Measurements from ENCODE around the gene LMX1A.

The LMX1A gene

DNA sequence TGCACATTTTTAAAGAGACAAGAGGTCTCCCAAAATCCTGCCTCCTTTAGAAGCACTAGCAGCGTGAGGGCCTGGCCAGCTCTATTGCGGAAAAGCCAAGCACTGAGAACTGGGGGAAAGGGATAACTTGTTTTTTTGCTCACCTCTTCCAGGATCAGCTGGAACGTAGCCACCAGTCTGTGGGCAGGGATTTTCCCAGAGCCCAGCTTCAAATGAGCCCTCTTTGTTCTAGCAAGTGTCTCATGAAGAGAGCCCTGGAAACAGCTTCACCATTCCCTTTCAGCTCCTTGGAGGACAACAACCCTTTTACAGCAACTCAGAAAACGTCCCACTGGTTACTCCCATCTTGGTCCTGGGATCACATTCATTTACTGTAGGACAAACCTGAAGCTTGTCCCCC, 195.4 kb downstream of the LMX1A start:
- no peak for DNase-seq (ENCODE audit: low read depth in 1 of 2, low spot score in 1 of 2)

GRCh38 chr1:165153182-165153581, 203.3 kb downstream of the LMX1A start:
- no peak for DNase-seq (ENCODE audit: low read depth in 1 of 2, low spot score in 1 of 2)
- TF ChIP-seq, protein P1, sequence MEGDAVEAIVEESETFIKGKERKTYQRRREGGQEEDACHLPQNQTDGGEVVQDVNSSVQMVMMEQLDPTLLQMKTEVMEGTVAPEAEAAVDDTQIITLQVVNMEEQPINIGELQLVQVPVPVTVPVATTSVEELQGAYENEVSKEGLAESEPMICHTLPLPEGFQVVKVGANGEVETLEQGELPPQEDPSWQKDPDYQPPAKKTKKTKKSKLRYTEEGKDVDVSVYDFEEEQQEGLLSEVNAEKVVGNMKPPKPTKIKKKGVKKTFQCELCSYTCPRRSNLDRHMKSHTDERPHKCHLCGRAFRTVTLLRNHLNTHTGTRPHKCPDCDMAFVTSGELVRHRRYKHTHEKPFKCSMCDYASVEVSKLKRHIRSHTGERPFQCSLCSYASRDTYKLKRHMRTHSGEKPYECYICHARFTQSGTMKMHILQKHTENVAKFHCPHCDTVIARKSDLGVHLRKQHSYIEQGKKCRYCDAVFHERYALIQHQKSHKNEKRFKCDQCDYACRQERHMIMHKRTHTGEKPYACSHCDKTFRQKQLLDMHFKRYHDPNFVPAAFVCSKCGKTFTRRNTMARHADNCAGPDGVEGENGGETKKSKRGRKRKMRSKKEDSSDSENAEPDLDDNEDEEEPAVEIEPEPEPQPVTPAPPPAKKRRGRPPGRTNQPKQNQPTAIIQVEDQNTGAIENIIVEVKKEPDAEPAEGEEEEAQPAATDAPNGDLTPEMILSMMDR (IDR thresholded peaks at IDR 0.05; ENCODE audit: insufficient read depth, low read length), result no peak
- TF ChIP-seq SPI1 (IDR thresholded peaks at IDR 0.05; ENCODE audit: borderline replicate concordance, low read depth) (no peak), GABPA (IDR thresholded peaks at IDR 0.05; ENCODE audit: low read depth) (no peak), REST (IDR thresholded peaks at IDR 0.05; ENCODE audit: insufficient replicate concordance, low read depth) (no peak)
- H3K27me3 ChIP-seq (ENCODE audit: insufficient read depth, poor library complexity, severe bottlenecking), result peaks cover 5% of the 10 kb centered on the region
- no peak overlapping the region for H3K27ac ChIP-seq (replicated peaks)
- no peak overlapping the region for H3K4me3 ChIP-seq (replicated peaks; ENCODE audit: insufficient read depth, low read length)

More for the DNA sequence above, 195.4 kb downstream of the LMX1A start:
- Histone ChIP-seq H3K27ac (replicated peaks) (no peak overlapping the region), H3K4me3 (replicated peaks; ENCODE audit: insufficient read depth, low read length) (no peak overlapping the region), H3K27me3 (ENCODE audit: insufficient read depth, poor library complexity, severe bottlenecking) (no peaks in the 10 kb centered on the region)
- no peak for TF ChIP-seq POLR2AphosphoS5 (IDR thresholded peaks at IDR 0.05; ENCODE audit: low read depth)
- TF ChIP-seq, protein P1 (IDR thresholded peaks at IDR 0.05; ENCODE audit: insufficient read depth, low read length), result no peak
- TF ChIP-seq SPI1 (IDR thresholded peaks at IDR 0.05; ENCODE audit: borderline replicate concordance, low read depth), result no peak
- TF ChIP-seq REST (IDR thresholded peaks at IDR 0.05; ENCODE audit: insufficient replicate concordance, low read depth), result no peak
- TF ChIP-seq GABPA (IDR thresholded peaks at IDR 0.05; ENCODE audit: low read depth), result no peak

DNA sequence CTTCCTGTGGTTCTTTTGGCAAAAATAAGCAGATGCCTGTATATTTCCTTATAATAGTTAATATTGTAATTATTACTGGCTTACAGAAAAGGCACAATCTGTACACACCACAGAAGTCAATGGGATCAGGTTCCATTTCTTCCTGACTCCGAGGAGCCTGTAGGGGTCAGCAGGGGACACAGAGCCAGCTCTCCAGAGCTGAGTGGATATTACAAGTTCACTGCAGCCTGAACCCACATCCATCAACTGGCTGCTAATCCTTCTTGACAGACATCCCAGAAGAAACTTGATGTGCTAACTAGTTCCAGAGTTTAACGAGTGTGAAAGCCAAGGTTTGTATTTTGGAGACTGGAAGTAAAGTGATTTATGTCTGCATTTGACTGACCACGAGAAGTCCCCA, 203.8 kb downstream of the LMX1A start:
- no peak for TF ChIP-seq SPI1 (IDR thresholded peaks at IDR 0.05; ENCODE audit: borderline replicate concordance, low read depth)
- no peak for TF ChIP-seq GABPA (IDR thresholded peaks at IDR 0.05; ENCODE audit: low read depth)
- TF ChIP-seq, protein P1 (IDR thresholded peaks at IDR 0.05; ENCODE audit: insufficient read depth, low read length), result no peak
- TF ChIP-seq POLR2AphosphoS5 (IDR thresholded peaks at IDR 0.05; ENCODE audit: low read depth), result no peak
- no peak for TF ChIP-seq REST (IDR thresholded peaks at IDR 0.05; ENCODE audit: insufficient replicate concordance, low read depth)
- Histone ChIP-seq H3K27me3 (ENCODE audit: insufficient read depth, poor library complexity, severe bottlenecking) (peaks cover 5% of the 10 kb centered on the region), H3K27ac (replicated peaks) (no peak overlapping the region), H3K4me3 (replicated peaks; ENCODE audit: insufficient read depth, low read length) (no peak overlapping the region)
- DNase-seq (ENCODE audit: low read depth in 1 of 2, low spot score in 1 of 2), result no peak
